Measurements from ENCODE around the gene QRFPR.

Gene QRFPR

GRCh38 chr4:121397434-121397833 is 16.6 kb upstream of the QRFPR start:
- no peak for TF ChIP-seq CTCF (IDR thresholded peaks at IDR 0.05; ENCODE audit: low read depth, low read length)

GRCh38 chr4:121392426-121393086 is 11.7 kb upstream of the QRFPR start:
- H3K4me3 ChIP-seq (replicated peaks in 1 of 2; ENCODE audit: low read depth in 2 of 2, low read length in 2 of 2) = no peak overlapping the region
- DNase-seq (ENCODE audit: low read depth in 2 of 2) = no peak
- TF ChIP-seq CTCF (IDR thresholded peaks at IDR 0.05; ENCODE audit: low read depth, low read length) = no peak

More at GRCh38 chr4:121397434-121397833, 16.6 kb upstream of the QRFPR start:
- no peak overlapping the region for H3K4me3 ChIP-seq (replicated peaks in 1 of 2; ENCODE audit: low read depth in 2 of 2, low read length in 2 of 2)
- DNase-seq (ENCODE audit: low read depth in 2 of 2) = no peak

- no peak for TF ChIP-seq CTCF (IDR thresholded peaks at IDR 0.05; ENCODE audit: low read depth, low read length)
- no peak for DNase-seq (ENCODE audit: low read depth in 2 of 2)
- H3K4me3 ChIP-seq (replicated peaks in 1 of 2; ENCODE audit: low read depth in 2 of 2, low read length in 2 of 2) = no peak overlapping the region
Measured at GRCh38 chr4:121390335-121390734, 9.5 kb upstream of the QRFPR start.

GRCh38 chr4:121379276-121379675 is 1.5 kb downstream of the QRFPR start:
- DNase-seq (ENCODE audit: low read depth in 2 of 2) = no peak
- no peak for TF ChIP-seq CTCF (IDR thresholded peaks at IDR 0.05; ENCODE audit: low read depth, low read length)
- no peak overlapping the region for H3K4me3 ChIP-seq (replicated peaks in 1 of 2; ENCODE audit: low read depth in 2 of 2, low read length in 2 of 2)

GRCh38 chr4:121377076-121377475 is 3.7 kb downstream of the QRFPR start:
- DNase-seq (ENCODE audit: low read depth in 2 of 2) = peak in 1 of 2 donors; percentile 15
- H3K4me3 ChIP-seq (replicated peaks in 1 of 2; ENCODE audit: low read depth in 2 of 2, low read length in 2 of 2) = no peak overlapping the region
- TF ChIP-seq CTCF (IDR thresholded peaks at IDR 0.05; ENCODE audit: low read depth, low read length) = no peak

GRCh38 chr4:121376556-121376955 is 4.3 kb downstream of the QRFPR start:
- H3K4me3 ChIP-seq (replicated peaks in 1 of 2; ENCODE audit: low read depth in 2 of 2, low read length in 2 of 2) = no peak overlapping the region
- no peak for TF ChIP-seq CTCF (IDR thresholded peaks at IDR 0.05; ENCODE audit: low read depth, low read length)
- no peak for DNase-seq (ENCODE audit: low read depth in 2 of 2)

GRCh38 chr4:121376097-121376496 is 4.7 kb downstream of the QRFPR start:
- no peak for TF ChIP-seq CTCF (IDR thresholded peaks at IDR 0.05; ENCODE audit: low read depth, low read length)
- no peak overlapping the region for H3K4me3 ChIP-seq (replicated peaks in 1 of 2; ENCODE audit: low read depth in 2 of 2, low read length in 2 of 2)
- DNase-seq (ENCODE audit: low read depth in 2 of 2) = no peak

Measured in cardiac fibroblast (primary cell).